ENCODE results near the gene MKNK2. TPM values are rescaled to one million over a fixed set of nuclear protein-coding genes. Genes with fewer than 3 reads are reported as not detected.

MKNK2 gene
- polyA plus RNA-seq, 1 donor (not counting 4 experiments of a cell fraction or from before 2014, with no cell fraction given) = 88.3 TPM

- Histone ChIP-seq H3K9me1 (ENCODE audit: control insufficient read depth, extremely low read depth, insufficient read depth, low read length) (peaks cover 3% of the 10 kb centered on the region), H3K36me3 (ENCODE audit: control insufficient read depth in 2 of 2, extremely low read depth in 1 of 2, insufficient read depth in 2 of 2, low read length in 2 of 2) (peaks cover 37 to 51% of the 10 kb centered on the region in 2 experiments), H3K9ac (ENCODE audit: control insufficient read depth, extremely low read depth, insufficient read depth, low read length) (no peak overlapping the region), H3K4me2 (ENCODE audit: control insufficient read depth, extremely low read depth, insufficient read depth, low read depth, low read length) (no peak overlapping the region), H4K20me1 (ENCODE audit: control insufficient read depth, extremely low read depth, insufficient read depth, low read length) (peaks cover 24% of the 10 kb centered on the region), H3K27me3 (ENCODE audit: control insufficient read depth, extremely low read depth, insufficient read depth, low read length) (no peaks in the 10 kb centered on the region), H3K79me2 (ENCODE audit: control insufficient read depth, insufficient read depth, low read length) (peaks cover 33% of the 10 kb centered on the region), H3K4me1 (ENCODE audit: control insufficient read depth, extremely low read depth, insufficient read depth, low read length) (peaks cover 44% of the 10 kb centered on the region), H3K4me3 (ENCODE audit: control insufficient read depth in 2 of 3, extremely low read depth in 1 of 3, insufficient read depth in 2 of 3, low read depth in 1 of 3, low read length in 3 of 3) (no peak overlapping the region), H3K27ac (ENCODE audit: control insufficient read depth, insufficient read depth, low read length) (no peak overlapping the region), H3K9me3 (ENCODE audit: control insufficient read depth, low read depth, low read length) (no peaks in the 10 kb centered on the region), H2AFZ (ENCODE audit: control insufficient read depth, low read length) (no peak overlapping the region)
- FAIRE-seq = no peak
- no peak for DNase-seq (ENCODE audit: low read depth, low spot score)
- TF ChIP-seq CTCF (optimal IDR thresholded peaks at IDR 0.05 in 1 of 3, IDR thresholded peaks at IDR 0.05 in 1 of 3, conservative IDR thresholded peaks at IDR 0.05 in 1 of 3; ENCODE audit: extremely low read depth in 1 of 3, insufficient read depth in 2 of 3, low read length in 3 of 3) = no peak
- no peak for TF ChIP-seq EZH2 (IDR thresholded peaks at IDR 0.05; ENCODE audit: low read length)
- dilution Hi-C loops (cut with MboI; ENCODE audit: extremely low pct_ligation_motif_present, low sequenced_read_pairs) = no loop called here
These were observed 5.5 kb downstream of the MKNK2 start for GRCh38 chr19:2045501-2046045.

GRCh38 chr19:2044709-2045500 is 6.1 kb downstream of the MKNK2 start:
- no peak overlapping the region for H3K4me3 ChIP-seq (ENCODE audit: control insufficient read depth in 2 of 3, extremely low read depth in 1 of 3, insufficient read depth in 2 of 3, low read depth in 1 of 3, low read length in 3 of 3)
- no peak for TF ChIP-seq EZH2 (IDR thresholded peaks at IDR 0.05; ENCODE audit: low read length)
- no peak for TF ChIP-seq CTCF (optimal IDR thresholded peaks at IDR 0.05 in 1 of 3, IDR thresholded peaks at IDR 0.05 in 1 of 3, conservative IDR thresholded peaks at IDR 0.05 in 1 of 3; ENCODE audit: extremely low read depth in 1 of 3, insufficient read depth in 2 of 3, low read length in 3 of 3)
- no peak for DNase-seq (ENCODE audit: low read depth, low spot score)
- no peak overlapping the region for H3K27ac ChIP-seq (ENCODE audit: control insufficient read depth, insufficient read depth, low read length)
- H3K27me3 ChIP-seq (ENCODE audit: control insufficient read depth, extremely low read depth, insufficient read depth, low read length) = no peaks in the 10 kb centered on the region
- peaks cover 38 to 57% of the 10 kb centered on the region in 2 experiments for H3K36me3 ChIP-seq (ENCODE audit: control insufficient read depth in 2 of 2, extremely low read depth in 1 of 2, insufficient read depth in 2 of 2, low read length in 2 of 2)
- dilution Hi-C loops (cut with MboI; ENCODE audit: extremely low pct_ligation_motif_present, low sequenced_read_pairs) = no loop called here
- H3K4me2 ChIP-seq (ENCODE audit: control insufficient read depth, extremely low read depth, insufficient read depth, low read depth, low read length) = no peak overlapping the region
- no peaks in the 10 kb centered on the region for H3K9me3 ChIP-seq (ENCODE audit: control insufficient read depth, low read depth, low read length)
- peaks cover 3% of the 10 kb centered on the region for H3K9me1 ChIP-seq (ENCODE audit: control insufficient read depth, extremely low read depth, insufficient read depth, low read length)
- no peak overlapping the region for H3K9ac ChIP-seq (ENCODE audit: control insufficient read depth, extremely low read depth, insufficient read depth, low read length)
- peaks cover 26% of the 10 kb centered on the region for H3K79me2 ChIP-seq (ENCODE audit: control insufficient read depth, insufficient read depth, low read length)
- no peak overlapping the region for H2AFZ ChIP-seq (ENCODE audit: control insufficient read depth, low read length)
- H4K20me1 ChIP-seq (ENCODE audit: control insufficient read depth, extremely low read depth, insufficient read depth, low read length) = peaks cover 24% of the 10 kb centered on the region
- peaks cover 44% of the 10 kb centered on the region for H3K4me1 ChIP-seq (ENCODE audit: control insufficient read depth, extremely low read depth, insufficient read depth, low read length)
- no peak for FAIRE-seq
